ENCODE data around the gene PKNOX2. TPM values are rescaled to one million over a fixed set of nuclear protein-coding genes. Genes with fewer than 3 reads are reported as not detected.

The PKNOX2 gene
- polyA plus RNA-seq, 2 of the 4 experiments (the other 2 are of a cell fraction): not detected

- WGBS (ENCODE audit: missing lambda C conversion rate): 83% methylated on average over 4 of the region's 17 CpGs
- CTCF ChIA-PET: no interaction called here
- POLR2A ChIA-PET: no interaction called here
- Histone ChIP-seq H3K4me1 (no peaks in the 10 kb centered on the region), H3K9me3 (no peaks in the 10 kb centered on the region), H3K27ac (no peak overlapping the region), H3K4me3 (no peak overlapping the region), H3K4me2 (no peak overlapping the region)
- no peak for ATAC-seq
- no peak for FAIRE-seq
- no peak for DNase-seq (ENCODE audit: low read depth in 1 of 2, low spot score in 1 of 2)
- TF ChIP-seq HOXA7 (CRISPR knock-in tag; IDR thresholded peaks at IDR 0.05): no peak
- no peak for TF ChIP-seq RNF2 (IDR thresholded peaks at IDR 0.05; ENCODE audit: borderline replicate concordance, low read depth)
- no peak for TF ChIP-seq RAD21 (conservative IDR thresholded peaks at IDR 0.05 in 1 of 2, IDR thresholded peaks at IDR 0.05 in 1 of 2)
- TF ChIP-seq, protein P1, sequence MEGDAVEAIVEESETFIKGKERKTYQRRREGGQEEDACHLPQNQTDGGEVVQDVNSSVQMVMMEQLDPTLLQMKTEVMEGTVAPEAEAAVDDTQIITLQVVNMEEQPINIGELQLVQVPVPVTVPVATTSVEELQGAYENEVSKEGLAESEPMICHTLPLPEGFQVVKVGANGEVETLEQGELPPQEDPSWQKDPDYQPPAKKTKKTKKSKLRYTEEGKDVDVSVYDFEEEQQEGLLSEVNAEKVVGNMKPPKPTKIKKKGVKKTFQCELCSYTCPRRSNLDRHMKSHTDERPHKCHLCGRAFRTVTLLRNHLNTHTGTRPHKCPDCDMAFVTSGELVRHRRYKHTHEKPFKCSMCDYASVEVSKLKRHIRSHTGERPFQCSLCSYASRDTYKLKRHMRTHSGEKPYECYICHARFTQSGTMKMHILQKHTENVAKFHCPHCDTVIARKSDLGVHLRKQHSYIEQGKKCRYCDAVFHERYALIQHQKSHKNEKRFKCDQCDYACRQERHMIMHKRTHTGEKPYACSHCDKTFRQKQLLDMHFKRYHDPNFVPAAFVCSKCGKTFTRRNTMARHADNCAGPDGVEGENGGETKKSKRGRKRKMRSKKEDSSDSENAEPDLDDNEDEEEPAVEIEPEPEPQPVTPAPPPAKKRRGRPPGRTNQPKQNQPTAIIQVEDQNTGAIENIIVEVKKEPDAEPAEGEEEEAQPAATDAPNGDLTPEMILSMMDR (IDR thresholded peaks at IDR 0.05): no peak
- no peak for TF ChIP-seq RCOR1 (IDR thresholded peaks at IDR 0.05; ENCODE audit: low read depth, low read length)
Measured at GRCh38 chr11:125314276-125315078, 149.9 kb downstream of the PKNOX2 start.

DNA sequence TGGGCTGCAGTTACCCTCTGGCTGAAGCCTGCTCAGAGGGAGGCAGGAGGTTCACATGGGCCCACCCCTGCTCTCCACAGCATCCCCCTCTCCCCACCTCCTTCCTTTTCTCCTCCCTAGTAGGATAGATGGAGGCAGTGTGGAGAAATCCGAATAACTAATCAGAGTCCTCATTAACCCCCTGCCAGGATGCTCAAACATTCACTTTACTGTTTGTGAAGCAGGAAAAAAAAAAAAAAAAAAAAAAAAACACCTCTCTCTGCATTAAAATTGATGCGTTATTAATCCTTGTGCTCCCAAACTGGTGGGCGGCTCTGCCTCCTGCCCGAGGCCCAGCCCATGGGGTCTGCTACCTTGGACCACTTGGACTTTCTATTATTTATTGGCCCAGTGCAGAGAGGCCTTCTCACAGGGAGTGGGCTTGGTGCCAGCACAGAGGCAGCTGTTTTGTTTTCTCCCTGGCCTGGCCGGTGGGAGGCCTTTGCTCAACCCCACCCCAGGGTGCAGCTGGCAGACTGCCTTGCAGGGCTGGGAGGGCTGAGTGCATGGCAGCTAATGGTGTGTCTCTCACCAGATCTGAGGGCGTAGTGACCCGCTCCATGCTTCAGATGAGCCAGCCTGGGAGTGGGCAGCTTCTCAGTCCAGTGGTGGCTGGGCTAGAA is 150.7 kb downstream of the PKNOX2 start:
- POLR2A ChIA-PET: no interaction called here
- TF ChIP-seq, protein P2, sequence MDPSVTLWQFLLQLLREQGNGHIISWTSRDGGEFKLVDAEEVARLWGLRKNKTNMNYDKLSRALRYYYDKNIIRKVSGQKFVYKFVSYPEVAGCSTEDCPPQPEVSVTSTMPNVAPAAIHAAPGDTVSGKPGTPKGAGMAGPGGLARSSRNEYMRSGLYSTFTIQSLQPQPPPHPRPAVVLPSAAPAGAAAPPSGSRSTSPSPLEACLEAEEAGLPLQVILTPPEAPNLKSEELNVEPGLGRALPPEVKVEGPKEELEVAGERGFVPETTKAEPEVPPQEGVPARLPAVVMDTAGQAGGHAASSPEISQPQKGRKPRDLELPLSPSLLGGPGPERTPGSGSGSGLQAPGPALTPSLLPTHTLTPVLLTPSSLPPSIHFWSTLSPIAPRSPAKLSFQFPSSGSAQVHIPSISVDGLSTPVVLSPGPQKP (IDR thresholded peaks at IDR 0.05; ENCODE audit: low read depth, low read length): no peak
- no peak for TF ChIP-seq EHMT2 (IDR thresholded peaks at IDR 0.05; ENCODE audit: low read depth)
- TF ChIP-seq NPAS2 (CRISPR knock-in tag; IDR thresholded peaks at IDR 0.05; ENCODE audit: borderline replicate concordance): no peak
- TF ChIP-seq POLR2A (IDR thresholded peaks at IDR 0.05; ENCODE audit: low read length): no peak
- no peak for TF ChIP-seq ZSCAN20 (CRISPR knock-in tag; IDR thresholded peaks at IDR 0.05)
- no peak for TF ChIP-seq JUN (IDR thresholded peaks at IDR 0.05)
- TF ChIP-seq TFCP2L1 (CRISPR knock-in tag; IDR thresholded peaks at IDR 0.05): no peak
- TF ChIP-seq SREBF2 (IDR thresholded peaks at IDR 0.05): no peak
- no peak for TF ChIP-seq HOXB5 (CRISPR knock-in tag; IDR thresholded peaks at IDR 0.05)
- TF ChIP-seq HEYL (CRISPR knock-in tag; IDR thresholded peaks at IDR 0.05): no peak
- TF ChIP-seq KDM1A (IDR thresholded peaks at IDR 0.05; ENCODE audit: low read depth): no peak
- no peak for TF ChIP-seq HOXB13 (CRISPR knock-in tag; IDR thresholded peaks at IDR 0.05; ENCODE audit: low read depth)
- TF ChIP-seq TP53 (CRISPR knock-in tag; IDR thresholded peaks at IDR 0.05): no peak
- TF ChIP-seq EP300 (IDR thresholded peaks at IDR 0.05): no peak
- TF ChIP-seq ZFP36 (IDR thresholded peaks at IDR 0.05; ENCODE audit: borderline replicate concordance, partially characterized antibody): no peak
- TF ChIP-seq RARB (CRISPR knock-in tag; IDR thresholded peaks at IDR 0.05): no peak
- no peak for TF ChIP-seq MAZ (IDR thresholded peaks at IDR 0.05; ENCODE audit: borderline replicate concordance, low read depth, low read length)
- H3K4me3 ChIP-seq: no peak overlapping the region
- CTCF ChIA-PET: no interaction called here
- no peaks in the 10 kb centered on the region for H3K9me3 ChIP-seq
- ATAC-seq (no peak), DNase-seq (ENCODE audit: low read depth in 1 of 2, low spot score in 1 of 2) (no peak), FAIRE-seq (no peak)
- H3K4me2 ChIP-seq: no peak overlapping the region
- no peaks in the 10 kb centered on the region for H3K4me1 ChIP-seq
- H3K27ac ChIP-seq: no peak overlapping the region
- 27% methylated on average over 7 of the region's 7 CpGs for WGBS (ENCODE audit: missing lambda C conversion rate)

Measured in A549 (cell line).